BE2C (cell line): ENCODE data around the gene PRKCZ.
A peak's percentile ranks its signal among the peaks of the same experiment; 100 is the strongest.

Source experiments
- DNase-seq: peaks from one replicate; pipeline ENCODE4 v3.0.0-alpha.2; 2020
- H3K27me3 ChIP-seq: fragments of 250-450 bp; sonication (Bioruptor Pico); 2 replicates; pipeline ENCODE4 v1.5.1; 2020; ENCODE audit warnings: mild to moderate bottlenecking
- H3K36me3 ChIP-seq: fragments of 250-450 bp; sonication (Bioruptor Pico); 2 replicates; pipeline ENCODE4 v1.5.1; 2020; ENCODE audit warnings: mild to moderate bottlenecking
- H3K4me1 ChIP-seq: fragments of 250-450 bp; sonication (Bioruptor Pico); 2 replicates; pipeline ENCODE4 v1.5.1; 2020
- H3K4me3 ChIP-seq: 2 replicates; pipeline ENCODE4 v1.5.1; 2011; ENCODE audit warnings: low read depth, low read length
- H3K9me3 ChIP-seq: fragments of 250-450 bp; sonication (Bioruptor Pico); 2 replicates; pipeline ENCODE4 v1.5.1; 2020
- TF ChIP-seq, protein P1 (sequence below): IDR thresholded peaks from 2 replicates; pipeline ENCODE4 v1.5.1; 2012; ENCODE audit warnings: mild to moderate bottlenecking, low read depth, low read length

The PRKCZ gene

GRCh38 chr1:2041887-2042286 is 8.3 kb upstream of the PRKCZ start:
- no peak overlapping the region for H3K4me3 ChIP-seq
- DNase-seq, result no peak
- no peaks in the 10 kb centered on the region for H3K4me1 ChIP-seq
- no peaks in the 10 kb centered on the region for H3K36me3 ChIP-seq
- no peaks in the 10 kb centered on the region for H3K9me3 ChIP-seq
- TF ChIP-seq, protein P1, sequence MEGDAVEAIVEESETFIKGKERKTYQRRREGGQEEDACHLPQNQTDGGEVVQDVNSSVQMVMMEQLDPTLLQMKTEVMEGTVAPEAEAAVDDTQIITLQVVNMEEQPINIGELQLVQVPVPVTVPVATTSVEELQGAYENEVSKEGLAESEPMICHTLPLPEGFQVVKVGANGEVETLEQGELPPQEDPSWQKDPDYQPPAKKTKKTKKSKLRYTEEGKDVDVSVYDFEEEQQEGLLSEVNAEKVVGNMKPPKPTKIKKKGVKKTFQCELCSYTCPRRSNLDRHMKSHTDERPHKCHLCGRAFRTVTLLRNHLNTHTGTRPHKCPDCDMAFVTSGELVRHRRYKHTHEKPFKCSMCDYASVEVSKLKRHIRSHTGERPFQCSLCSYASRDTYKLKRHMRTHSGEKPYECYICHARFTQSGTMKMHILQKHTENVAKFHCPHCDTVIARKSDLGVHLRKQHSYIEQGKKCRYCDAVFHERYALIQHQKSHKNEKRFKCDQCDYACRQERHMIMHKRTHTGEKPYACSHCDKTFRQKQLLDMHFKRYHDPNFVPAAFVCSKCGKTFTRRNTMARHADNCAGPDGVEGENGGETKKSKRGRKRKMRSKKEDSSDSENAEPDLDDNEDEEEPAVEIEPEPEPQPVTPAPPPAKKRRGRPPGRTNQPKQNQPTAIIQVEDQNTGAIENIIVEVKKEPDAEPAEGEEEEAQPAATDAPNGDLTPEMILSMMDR, result no peak
- H3K27me3 ChIP-seq, result peaks cover 40% of the 10 kb centered on the region

DNA sequence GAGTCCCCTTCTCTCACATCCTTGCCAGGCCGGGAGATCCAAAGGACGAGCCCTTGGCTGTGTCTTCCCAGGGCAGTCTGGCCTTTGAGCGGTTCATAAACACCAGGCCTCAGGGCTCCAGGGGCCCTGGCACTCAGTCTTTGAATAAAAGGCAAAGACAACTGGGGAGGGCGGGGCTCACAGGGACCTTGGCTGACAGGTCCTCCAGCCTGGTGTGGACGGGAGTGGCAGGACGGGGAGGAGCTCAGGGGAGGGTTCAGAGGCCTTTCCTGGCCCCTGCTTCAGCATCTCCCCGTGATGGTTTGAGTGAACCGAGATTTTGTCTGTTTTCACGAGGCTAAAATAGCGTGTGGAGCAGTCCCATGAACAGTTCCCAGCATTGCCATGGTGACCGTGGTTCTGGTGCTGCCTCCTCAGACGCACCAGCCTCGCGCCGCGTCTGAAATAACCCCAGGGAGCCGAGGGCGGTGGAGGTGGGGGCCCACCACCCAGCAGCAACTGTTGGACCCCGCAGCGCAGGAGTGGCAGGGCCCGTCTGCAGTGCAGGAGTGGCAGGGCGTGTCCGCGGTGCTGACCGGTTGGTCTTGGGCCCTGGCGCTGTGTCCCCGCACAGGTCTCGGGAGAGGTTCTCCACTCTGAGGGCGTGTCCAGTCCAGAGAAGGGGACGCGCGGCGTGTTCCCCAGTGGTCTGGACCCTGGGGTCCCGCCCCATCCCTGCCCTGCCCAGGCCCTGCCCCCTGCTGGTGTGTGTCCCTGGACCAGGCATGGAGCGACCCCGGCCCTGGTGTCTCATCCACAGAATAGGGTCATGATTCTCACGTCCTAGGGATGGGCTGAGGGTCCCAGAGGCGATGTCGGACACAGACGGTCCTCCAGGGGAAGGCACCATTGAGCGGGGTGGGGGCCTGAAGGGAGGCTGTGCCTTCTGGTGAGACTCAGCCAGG is 7.1 kb upstream of the PRKCZ start:
- Histone ChIP-seq H3K4me1 (no peaks in the 10 kb centered on the region), H3K36me3 (no peaks in the 10 kb centered on the region), H3K4me3 (no peak overlapping the region), H3K9me3 (no peaks in the 10 kb centered on the region), H3K27me3 (peaks cover 50% of the 10 kb centered on the region)
- no peak for DNase-seq
- TF ChIP-seq, protein P1, result peak; percentile 3; the same call in 1 of the 2 replicates

DNA sequence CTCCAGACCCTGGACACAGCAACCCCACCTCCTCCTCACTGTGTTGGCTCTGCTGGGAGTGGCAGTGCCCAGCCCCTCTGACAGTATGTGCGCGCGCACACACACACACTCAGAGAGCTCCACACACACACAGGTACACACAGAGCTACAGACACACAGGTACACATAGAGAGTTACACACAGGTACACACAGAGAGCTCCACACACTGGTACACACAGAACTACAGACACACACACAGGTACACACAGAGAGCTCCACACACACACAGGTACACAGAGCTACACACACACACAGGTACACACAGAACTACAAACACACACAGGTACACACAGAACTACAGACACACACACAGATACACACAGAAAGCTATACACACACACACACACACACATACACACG is 6.3 kb upstream of the PRKCZ start:
- Histone ChIP-seq H3K9me3 (no peaks in the 10 kb centered on the region), H3K4me1 (no peaks in the 10 kb centered on the region), H3K27me3 (peaks cover 51% of the 10 kb centered on the region), H3K36me3 (no peaks in the 10 kb centered on the region), H3K4me3 (no peak overlapping the region)
- TF ChIP-seq, protein P1, result no peak
- DNase-seq, result no peak

GRCh38 chr1:2044510-2045319 is 5.5 kb upstream of the PRKCZ start:
- TF ChIP-seq, protein P1, result peak; percentile 59
- peak; percentile 83 for DNase-seq
- Histone ChIP-seq H3K27me3 (peaks cover 51% of the 10 kb centered on the region), H3K9me3 (no peaks in the 10 kb centered on the region), H3K4me1 (no peaks in the 10 kb centered on the region), H3K36me3 (no peaks in the 10 kb centered on the region), H3K4me3 (0 out of 2 replicates have a peak overlapping the region, but pooled peaks have one; percentile 16)

DNA sequence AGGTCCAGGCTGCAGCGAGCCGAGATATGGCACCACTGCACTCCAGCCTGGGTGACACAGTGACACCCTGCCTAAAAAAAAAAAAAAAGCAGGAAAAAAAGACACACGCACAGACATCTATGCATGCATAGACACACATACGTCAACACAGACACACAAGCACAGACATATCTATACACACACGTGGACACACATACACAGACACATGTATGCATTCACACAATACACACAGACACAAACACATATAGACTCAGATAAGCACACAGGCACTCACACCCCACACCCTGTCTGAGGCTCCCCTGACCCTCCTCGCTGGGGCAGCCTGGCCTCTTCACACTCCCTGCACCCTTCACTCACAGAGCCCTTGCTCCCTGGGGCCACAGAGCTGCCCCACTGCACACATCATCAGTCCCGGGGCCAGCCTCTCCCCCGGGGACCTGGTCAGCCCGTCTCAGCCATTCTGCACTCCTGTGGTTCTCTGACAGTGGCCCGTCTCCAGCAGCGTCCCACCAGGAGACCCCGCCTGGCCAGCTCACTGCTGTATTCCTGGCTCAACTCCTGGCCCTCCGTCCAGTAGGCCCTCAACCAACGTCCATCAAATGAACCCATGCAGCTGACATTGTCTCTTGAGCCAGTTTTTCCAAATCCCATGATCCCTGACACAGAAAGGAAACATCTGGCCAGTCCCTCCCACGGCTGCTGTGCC is 4.6 kb upstream of the PRKCZ start:
- TF ChIP-seq, protein P1, result no peak
- H3K4me3 ChIP-seq, result no peak overlapping the region
- H3K4me1 ChIP-seq, result no peaks in the 10 kb centered on the region
- no peaks in the 10 kb centered on the region for H3K9me3 ChIP-seq
- no peaks in the 10 kb centered on the region for H3K36me3 ChIP-seq
- DNase-seq, result no peak
- H3K27me3 ChIP-seq, result peaks cover 49% of the 10 kb centered on the region
